SK-N-SH treated with all-trans-retinoic acid at 6 μM for 48 hours (cell line): ENCODE results near the gene UBXN6.

Source experiments
- ATAC-seq: fragments of 200-7000 bp; cut with Tn5 transposase; 3 replicates; pipeline ENCODE4 v1.9.1; 2020; ENCODE audit warnings: mild to moderate bottlenecking, moderate library complexity
- ARNTL ChIP-seq: fragments of 450-650 bp; formaldehyde crosslinking; IDR thresholded peaks from 2 replicates; pipeline ENCODE4 v1.5.0; 2020; ENCODE audit warnings: low read depth, mild to moderate bottlenecking, moderate library complexity, borderline replicate concordance
- BACH2 ChIP-seq: fragments of 250-450 bp; sonication (Bioruptor Pico); IDR thresholded peaks from 2 replicates; pipeline ENCODE4 v1.9.0; 2021; ENCODE audit warnings: mild to moderate bottlenecking, borderline replicate concordance
- CREB5 ChIP-seq: fragments of 250-450 bp; sonication (Bioruptor Pico); IDR thresholded peaks from 2 replicates; pipeline ENCODE4 v1.5.1; 2020; ENCODE audit warnings: low read depth, mild to moderate bottlenecking, moderate library complexity
- CSDC2 ChIP-seq: fragments of 250-450 bp; sonication (Bioruptor Pico); IDR thresholded peaks from 2 replicates; pipeline ENCODE4 v1.5.0; 2020; ENCODE audit warnings: mild to moderate bottlenecking, moderate library complexity
- ESRRG ChIP-seq: fragments of 250-450 bp; sonication (Bioruptor Pico); IDR thresholded peaks from 2 replicates; pipeline ENCODE4 v1.6.1; 2021; ENCODE audit warnings: mild to moderate bottlenecking
- GLIS3 ChIP-seq: fragments of 250-450 bp; sonication (Bioruptor Pico); IDR thresholded peaks from 2 replicates; pipeline ENCODE4 v1.5.0; 2020; ENCODE audit warnings: mild to moderate bottlenecking, moderate library complexity
- ISL1 ChIP-seq: fragments of 250-450 bp; sonication (Bioruptor Pico); IDR thresholded peaks from 2 replicates; pipeline ENCODE4 v2.1.2; 2022; ENCODE audit warnings: mild to moderate bottlenecking, moderate library complexity
- OSR1 ChIP-seq: fragments of 250-450 bp; sonication (Bioruptor Pico); IDR thresholded peaks from 2 replicates; pipeline ENCODE4 v1.8.0; 2022; ENCODE audit warnings: moderate library complexity, mild to moderate bottlenecking, inconsistent platforms
- PATZ1 ChIP-seq: fragments of 250-450 bp; sonication (Bioruptor Pico); IDR thresholded peaks from 2 replicates; pipeline ENCODE4 v1.8.0; 2020; ENCODE audit warnings: mild to moderate bottlenecking, moderate library complexity, borderline replicate concordance
- PPARA ChIP-seq: fragments of 250-450 bp; sonication (Bioruptor Pico); IDR thresholded peaks from 2 replicates; pipeline ENCODE4 v1.5.0; 2020; ENCODE audit warnings: mild to moderate bottlenecking, borderline replicate concordance
- RARB ChIP-seq: fragments of 250-450 bp; sonication (Bioruptor Pico); IDR thresholded peaks from 2 replicates; pipeline ENCODE4 v1.8.0; 2021; ENCODE audit warnings: mild to moderate bottlenecking, moderate library complexity
- SNAI2 ChIP-seq: fragments of 250-450 bp; sonication (Bioruptor Pico); IDR thresholded peaks from 2 replicates; pipeline ENCODE4 v1.5.0; 2020; ENCODE audit warnings: mild to moderate bottlenecking, moderate library complexity
- TCF4 ChIP-seq: fragments of 250-450 bp; sonication (Bioruptor Pico); IDR thresholded peaks from 2 replicates; pipeline ENCODE4 v1.8.0; 2021; ENCODE audit warnings: mild to moderate bottlenecking, moderate library complexity, borderline replicate concordance
- TOX ChIP-seq: fragments of 250-450 bp; sonication (Bioruptor Pico); IDR thresholded peaks from 2 replicates; pipeline ENCODE4 v1.8.0; 2021; ENCODE audit warnings: mild to moderate bottlenecking, moderate library complexity, borderline replicate concordance
- ZC3H10 ChIP-seq: fragments of 250-450 bp; sonication (Bioruptor Pico); IDR thresholded peaks from 2 replicates; pipeline ENCODE4 v1.5.1; 2021; ENCODE audit warnings: mild to moderate bottlenecking, moderate library complexity
- ZFP30 ChIP-seq: fragments of 450-650 bp; formaldehyde crosslinking; IDR thresholded peaks from 2 replicates; pipeline ENCODE4 v1.5.0; 2022; ENCODE audit warnings: mild to moderate bottlenecking, moderate library complexity
- ZNF565 ChIP-seq: fragments of 450-650 bp; formaldehyde crosslinking; conservative IDR thresholded peaks from 2 replicates; pipeline ENCODE4 v1.5.0; 2020; ENCODE audit warnings: low read depth, mild to moderate bottlenecking, moderate library complexity
- ZNF70 ChIP-seq: fragments of 450-650 bp; formaldehyde crosslinking; IDR thresholded peaks from 2 replicates; pipeline ENCODE4 v1.5.0; 2020; ENCODE audit warnings: mild to moderate bottlenecking, moderate library complexity
- ZNF8 ChIP-seq: fragments of 450-650 bp; formaldehyde crosslinking; IDR thresholded peaks from 2 replicates; pipeline ENCODE4 v1.5.0; 2020; ENCODE audit warnings: mild to moderate bottlenecking, moderate library complexity
- TF ChIP-seq, protein P1 (sequence below): fragments of 250-450 bp; sonication (Bioruptor Pico); IDR thresholded peaks from 2 replicates; pipeline ENCODE4 v1.5.1; 2021; ENCODE audit warnings: mild to moderate bottlenecking, moderate library complexity
- TF ChIP-seq, protein P2 (sequence below): fragments of 250-450 bp; sonication (Bioruptor Pico); IDR thresholded peaks from 2 replicates; pipeline ENCODE4 v1.8.0; 2021; ENCODE audit warnings: low read depth, mild to moderate bottlenecking, moderate library complexity, borderline replicate concordance

UBXN6 gene

GRCh38 chr19:4492337-4493103 is 34.9 kb upstream of the UBXN6 start (continued):
- TF ChIP-seq ZNF8 (no peak), ARNTL (CRISPR knock-in tag) (no peak), ZNF565 (CRISPR knock-in tag) (no peak), TOX (CRISPR knock-in tag) (no peak), TCF4 (no peak)
- TF ChIP-seq, all 23 proteins: peak for 0

DNA sequence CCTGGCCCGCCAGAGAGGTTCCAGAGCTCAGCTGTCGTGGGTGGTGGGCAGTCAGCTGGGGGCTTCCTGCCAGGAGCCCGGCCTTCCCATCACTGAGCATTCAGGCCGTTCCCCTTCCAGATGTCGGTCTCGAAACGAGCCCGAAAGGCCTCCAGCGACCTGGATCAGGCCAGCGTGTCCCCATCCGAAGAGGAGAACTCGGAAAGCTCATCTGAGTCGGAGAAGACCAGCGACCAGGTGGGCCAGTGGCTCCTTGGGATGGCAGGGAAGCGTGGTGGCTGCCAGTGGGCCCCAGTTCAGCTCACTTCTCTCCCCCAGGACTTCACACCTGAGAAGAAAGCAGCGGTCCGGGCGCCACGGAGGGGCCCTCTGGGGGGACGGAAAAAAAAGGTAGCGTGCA is 33.9 kb upstream of the UBXN6 start:
- ATAC-seq, result no peak
- TF ChIP-seq PPARA (CRISPR knock-in tag) (no peak), ZNF70 (CRISPR knock-in tag) (no peak), GLIS3 (CRISPR knock-in tag) (no peak), OSR1 (CRISPR knock-in tag) (no peak), ZFP30 (CRISPR knock-in tag) (no peak), ARNTL (CRISPR knock-in tag) (no peak), PATZ1 (CRISPR knock-in tag) (no peak), BACH2 (CRISPR knock-in tag) (no peak), CREB5 (CRISPR knock-in tag) (no peak), CSDC2 (no peak), ZNF565 (CRISPR knock-in tag) (no peak), SNAI2 (no peak), ESRRG (no peak), TCF4 (no peak), RARB (CRISPR knock-in tag) (no peak), TOX (CRISPR knock-in tag) (no peak), ZNF8 (no peak), ZC3H10 (CRISPR knock-in tag) (no peak)
- TF ChIP-seq, protein P1, sequence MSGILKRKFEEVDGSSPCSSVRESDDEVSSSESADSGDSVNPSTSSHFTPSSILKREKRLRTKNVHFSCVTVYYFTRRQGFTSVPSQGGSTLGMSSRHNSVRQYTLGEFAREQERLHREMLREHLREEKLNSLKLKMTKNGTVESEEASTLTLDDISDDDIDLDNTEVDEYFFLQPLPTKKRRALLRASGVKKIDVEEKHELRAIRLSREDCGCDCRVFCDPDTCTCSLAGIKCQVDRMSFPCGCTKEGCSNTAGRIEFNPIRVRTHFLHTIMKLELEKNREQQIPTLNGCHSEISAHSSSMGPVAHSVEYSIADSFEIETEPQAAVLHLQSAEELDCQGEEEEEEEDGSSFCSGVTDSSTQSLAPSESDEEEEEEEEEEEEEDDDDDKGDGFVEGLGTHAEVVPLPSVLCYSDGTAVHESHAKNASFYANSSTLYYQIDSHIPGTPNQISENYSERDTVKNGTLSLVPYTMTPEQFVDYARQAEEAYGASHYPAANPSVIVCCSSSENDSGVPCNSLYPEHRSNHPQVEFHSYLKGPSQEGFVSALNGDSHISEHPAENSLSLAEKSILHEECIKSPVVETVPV (CRISPR knock-in tag), result no peak
- TF ChIP-seq, protein P2, sequence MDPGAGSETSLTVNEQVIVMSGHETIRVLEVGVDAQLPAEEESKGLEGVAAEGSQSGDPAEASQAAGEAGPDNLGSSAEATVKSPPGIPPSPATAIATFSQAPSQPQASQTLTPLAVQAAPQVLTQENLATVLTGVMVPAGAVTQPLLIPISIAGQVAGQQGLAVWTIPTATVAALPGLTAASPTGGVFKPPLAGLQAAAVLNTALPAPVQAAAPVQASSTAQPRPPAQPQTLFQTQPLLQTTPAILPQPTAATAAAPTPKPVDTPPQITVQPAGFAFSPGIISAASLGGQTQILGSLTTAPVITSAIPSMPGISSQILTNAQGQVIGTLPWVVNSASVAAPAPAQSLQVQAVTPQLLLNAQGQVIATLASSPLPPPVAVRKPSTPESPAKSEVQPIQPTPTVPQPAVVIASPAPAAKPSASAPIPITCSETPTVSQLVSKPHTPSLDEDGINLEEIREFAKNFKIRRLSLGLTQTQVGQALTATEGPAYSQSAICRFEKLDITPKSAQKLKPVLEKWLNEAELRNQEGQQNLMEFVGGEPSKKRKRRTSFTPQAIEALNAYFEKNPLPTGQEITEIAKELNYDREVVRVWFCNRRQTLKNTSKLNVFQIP (CRISPR knock-in tag), result no peak

DNA sequence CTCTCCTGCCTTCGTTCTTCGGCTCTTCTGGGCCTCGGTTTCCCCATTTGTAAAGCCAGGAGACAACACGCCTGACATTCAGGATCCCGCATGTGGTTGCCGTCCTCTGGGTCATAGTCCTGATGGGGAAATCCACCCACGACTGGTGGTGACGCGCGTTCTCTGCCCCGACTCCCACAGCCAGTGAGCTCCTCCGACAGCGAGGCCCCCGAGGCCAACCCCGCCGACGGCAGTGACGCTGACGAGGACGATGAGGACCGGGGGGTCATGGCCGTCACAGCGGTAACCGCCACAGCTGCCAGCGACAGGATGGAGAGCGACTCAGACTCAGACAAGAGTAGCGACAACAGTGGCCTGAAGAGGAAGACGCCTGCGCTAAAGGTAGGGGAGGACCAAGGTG is 30.9 kb upstream of the UBXN6 start:
- ATAC-seq, result no peak
- TF ChIP-seq CREB5 (CRISPR knock-in tag), result no peak
- TF ChIP-seq ESRRG, result no peak
- TF ChIP-seq ISL1, result no peak
- TF ChIP-seq ZFP30 (CRISPR knock-in tag), result no peak
- TF ChIP-seq ZNF565 (CRISPR knock-in tag), result no peak

DNA sequence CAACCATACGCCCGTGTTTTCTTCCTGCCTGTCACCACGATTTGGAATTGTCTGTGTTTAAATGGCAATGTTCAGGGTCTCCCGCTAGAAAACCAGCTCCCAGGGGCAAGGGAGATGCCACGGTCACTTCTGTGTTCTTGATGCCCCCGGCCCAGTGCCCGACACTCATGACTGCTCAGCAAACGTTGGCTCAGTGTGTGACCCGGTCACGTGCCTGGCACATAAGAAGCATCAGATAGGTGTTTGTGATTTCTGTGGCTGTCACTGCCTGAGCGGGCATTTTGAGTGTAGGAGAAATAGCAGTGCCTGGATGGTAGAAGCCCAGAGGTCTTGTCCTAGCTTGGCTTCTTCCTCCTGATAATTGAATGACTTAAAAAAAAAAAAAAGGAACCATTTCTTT is 30.0 kb upstream of the UBXN6 start:
- ATAC-seq, result no peak
- TF ChIP-seq ZFP30 (CRISPR knock-in tag) (no peak), PATZ1 (CRISPR knock-in tag) (no peak), CSDC2 (no peak), RARB (CRISPR knock-in tag) (no peak), ZNF70 (CRISPR knock-in tag) (no peak)
